ENCODE measurements around the gene NEUROD2. TPM values are rescaled to one million over a fixed set of nuclear protein-coding genes. Genes with fewer than 3 reads are reported as not detected.

Gene NEUROD2
- total and polyA plus RNA-seq, 7 donors = 0.23 to 1.2 (median 0.33) TPM; not detected in 4

DNA sequence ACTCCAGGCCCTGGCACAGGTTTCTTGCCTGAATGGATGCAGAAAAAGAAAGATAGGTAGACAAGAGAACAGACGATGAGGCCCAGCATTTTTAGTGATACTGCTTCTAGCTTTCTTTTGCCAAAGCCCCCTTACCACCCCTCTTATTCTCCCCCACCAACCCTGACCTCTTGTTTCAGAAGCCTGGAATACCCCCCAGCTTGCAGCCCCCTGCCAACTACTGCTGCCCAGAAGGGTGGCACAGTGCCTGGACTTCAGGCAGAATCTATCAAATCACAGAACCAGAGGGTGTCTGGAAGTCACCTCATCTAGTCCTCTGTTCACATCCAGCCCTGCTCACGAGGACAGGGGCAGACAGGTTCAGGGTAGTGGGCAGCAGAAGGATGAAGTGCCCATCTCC lies 35.6 kb downstream of the NEUROD2 start:
- TF ChIP-seq POLR2A (IDR thresholded peaks at IDR 0.05) = no peak
- Histone ChIP-seq H3K9me3 (no peaks in the 10 kb centered on the region), H3K4me3 (no peak overlapping the region), H3K27me3 (no peaks in the 10 kb centered on the region), H3K36me3 (peaks cover 0 to 15% (median 0%) of the 10 kb centered on the region in 4 donors), H3K4me1 (peaks cover 0 to 15% (median 12%) of the 10 kb centered on the region in 4 donors), H3K27ac (no peak overlapping the region)
- intact Hi-C loops (cut with DNase I) = no loop called here
- DNase-seq = no peak
- WGBS, 2 donors = 89 to 93% methylated on average over 2 of the region's 2 CpGs

DNA sequence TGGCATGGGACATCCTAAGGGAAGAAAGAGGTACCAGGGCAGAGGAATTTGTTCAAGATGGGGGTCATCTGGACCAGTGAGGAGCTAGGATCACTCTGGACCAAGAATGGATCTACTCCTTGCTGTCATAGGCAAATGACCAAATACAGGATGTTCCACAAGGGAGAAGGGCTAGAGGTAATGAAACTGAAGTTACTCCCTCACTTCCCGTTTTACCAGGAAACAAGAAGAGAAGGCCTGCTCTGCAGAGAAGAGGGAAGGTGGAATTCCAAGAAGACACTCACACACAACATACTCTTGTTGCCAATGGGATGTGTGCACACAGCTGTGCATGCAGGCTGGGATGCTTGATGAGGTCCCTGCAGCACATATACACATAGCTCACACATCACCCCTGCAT lies 38.6 kb downstream of the NEUROD2 start:
- TF ChIP-seq, protein P1, sequence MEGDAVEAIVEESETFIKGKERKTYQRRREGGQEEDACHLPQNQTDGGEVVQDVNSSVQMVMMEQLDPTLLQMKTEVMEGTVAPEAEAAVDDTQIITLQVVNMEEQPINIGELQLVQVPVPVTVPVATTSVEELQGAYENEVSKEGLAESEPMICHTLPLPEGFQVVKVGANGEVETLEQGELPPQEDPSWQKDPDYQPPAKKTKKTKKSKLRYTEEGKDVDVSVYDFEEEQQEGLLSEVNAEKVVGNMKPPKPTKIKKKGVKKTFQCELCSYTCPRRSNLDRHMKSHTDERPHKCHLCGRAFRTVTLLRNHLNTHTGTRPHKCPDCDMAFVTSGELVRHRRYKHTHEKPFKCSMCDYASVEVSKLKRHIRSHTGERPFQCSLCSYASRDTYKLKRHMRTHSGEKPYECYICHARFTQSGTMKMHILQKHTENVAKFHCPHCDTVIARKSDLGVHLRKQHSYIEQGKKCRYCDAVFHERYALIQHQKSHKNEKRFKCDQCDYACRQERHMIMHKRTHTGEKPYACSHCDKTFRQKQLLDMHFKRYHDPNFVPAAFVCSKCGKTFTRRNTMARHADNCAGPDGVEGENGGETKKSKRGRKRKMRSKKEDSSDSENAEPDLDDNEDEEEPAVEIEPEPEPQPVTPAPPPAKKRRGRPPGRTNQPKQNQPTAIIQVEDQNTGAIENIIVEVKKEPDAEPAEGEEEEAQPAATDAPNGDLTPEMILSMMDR (IDR thresholded peaks at IDR 0.05) = no peak
- TF ChIP-seq POLR2AphosphoS5 (IDR thresholded peaks at IDR 0.05) (no peak), EP300 (IDR thresholded peaks at IDR 0.05) (no peak), POLR2A (IDR thresholded peaks at IDR 0.05) (no peak)
- no peak overlapping the region for H3K4me3 ChIP-seq
- peaks cover 0 to 36% (median 6%) of the 10 kb centered on the region in 4 donors for H3K36me3 ChIP-seq
- no peaks in the 10 kb centered on the region for H3K9me3 ChIP-seq
- H3K27me3 ChIP-seq = no peaks in the 10 kb centered on the region
- WGBS, 2 donors = 63 to 71% methylated on average over 1 of the region's 1 CpG
- peaks cover 0 to 13% (median 9%) of the 10 kb centered on the region in 4 donors for H3K4me1 ChIP-seq
- intact Hi-C loops (cut with DNase I) = no loop called here
- H3K27ac ChIP-seq = no peak overlapping the region
- DNase-seq = no peak

DNA sequence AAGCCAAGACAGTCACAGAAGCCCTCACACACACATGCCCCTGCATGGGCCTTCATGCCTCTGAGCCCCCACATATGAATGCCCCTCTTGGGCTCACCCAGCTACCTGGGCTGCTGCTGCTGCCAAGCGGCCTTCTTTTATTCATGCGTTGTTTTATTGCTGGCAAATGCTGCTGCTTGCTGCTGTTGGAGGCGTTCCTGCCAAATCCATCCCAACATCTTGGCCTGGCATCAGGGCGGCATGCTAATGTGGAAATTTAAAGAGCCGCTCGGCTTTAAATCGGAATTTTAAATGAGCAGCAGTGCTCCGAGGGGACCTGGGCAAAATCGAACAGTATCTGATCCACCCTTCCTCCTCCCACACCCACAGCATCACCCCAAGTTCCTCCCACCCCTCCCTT lies 39.0 kb downstream of the NEUROD2 start:
- TF ChIP-seq EP300 (IDR thresholded peaks at IDR 0.05) (no peak), POLR2A (IDR thresholded peaks at IDR 0.05) (no peak), POLR2AphosphoS5 (IDR thresholded peaks at IDR 0.05) (no peak)
- TF ChIP-seq, protein P1 (IDR thresholded peaks at IDR 0.05) = no peak
- no peaks in the 10 kb centered on the region for H3K9me3 ChIP-seq
- no peaks in the 10 kb centered on the region for H3K27me3 ChIP-seq
- 87 to 90% methylated on average over 9 of the region's 9 CpGs for WGBS, 2 donors
- intact Hi-C loops (cut with DNase I) = no loop called here
- peaks cover 0 to 36% (median 6%) of the 10 kb centered on the region in 4 donors for H3K36me3 ChIP-seq
- no peak for DNase-seq
- H3K4me1 ChIP-seq = peaks cover 0 to 12% (median 7%) of the 10 kb centered on the region in 4 donors
- no peak overlapping the region for H3K4me3 ChIP-seq
- H3K27ac ChIP-seq = no peak overlapping the region

DNA sequence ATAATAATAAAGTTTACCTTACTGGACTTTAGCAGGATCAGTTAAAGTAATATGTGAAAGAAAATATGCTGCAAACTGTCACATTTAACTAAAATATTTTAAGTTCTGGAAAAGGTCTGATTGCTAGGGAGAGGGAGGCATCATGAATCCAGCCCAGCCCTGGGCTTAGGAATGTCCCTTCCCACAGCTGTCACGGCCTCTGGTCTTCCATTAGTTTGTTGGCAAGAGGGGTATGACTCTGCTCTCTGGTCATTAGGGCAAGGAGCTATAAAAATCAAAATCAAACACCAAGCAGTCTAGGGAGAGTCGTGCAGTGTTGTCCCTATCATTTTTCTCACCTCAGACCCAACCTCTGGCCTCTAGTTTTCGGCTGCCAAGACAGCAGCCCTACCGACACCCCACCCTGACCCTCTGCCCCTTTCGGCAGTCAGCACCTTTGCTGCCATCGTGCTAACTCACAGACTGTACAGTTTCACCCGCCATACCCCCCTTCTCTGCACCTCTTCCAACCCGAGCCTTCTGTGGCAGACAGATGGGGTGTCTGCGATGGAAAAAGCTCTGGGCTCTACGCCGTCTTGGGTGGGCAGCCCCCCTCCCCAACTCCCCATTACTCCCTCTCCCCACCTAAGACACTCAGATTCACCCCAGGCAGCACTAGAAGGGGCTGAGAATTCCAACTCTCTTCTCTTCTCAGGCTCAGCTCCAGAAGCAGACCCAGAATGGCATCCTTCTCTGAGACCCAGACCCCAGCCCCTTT lies 41.4 kb downstream of the NEUROD2 start:
- peaks cover 0 to 36% (median 6%) of the 10 kb centered on the region in 4 donors for H3K36me3 ChIP-seq
- 88 to 91% methylated on average over 11 of the region's 11 CpGs for WGBS, 2 donors
- H3K27ac ChIP-seq = no peak overlapping the region
- no peak for TF ChIP-seq POLR2AphosphoS5 (IDR thresholded peaks at IDR 0.05)
- TF ChIP-seq, protein P1 (IDR thresholded peaks at IDR 0.05) = no peak
- TF ChIP-seq POLR2A (IDR thresholded peaks at IDR 0.05) = no peak
- TF ChIP-seq EP300 (IDR thresholded peaks at IDR 0.05) = no peak
- no peaks in the 10 kb centered on the region for H3K9me3 ChIP-seq
- intact Hi-C loops (cut with DNase I) = no loop called here
- no peaks in the 10 kb centered on the region for H3K4me1 ChIP-seq
- no peak for DNase-seq
- no peak overlapping the region for H3K4me3 ChIP-seq
- H3K27me3 ChIP-seq = no peaks in the 10 kb centered on the region

GRCh38 chr17:39564211-39564848 lies 43.4 kb downstream of the NEUROD2 start:
- no peaks in the 10 kb centered on the region for H3K27me3 ChIP-seq
- no peaks in the 10 kb centered on the region for H3K4me1 ChIP-seq
- TF ChIP-seq POLR2A (IDR thresholded peaks at IDR 0.05) (no peak), EP300 (IDR thresholded peaks at IDR 0.05) (no peak), POLR2AphosphoS5 (IDR thresholded peaks at IDR 0.05) (no peak)
- TF ChIP-seq, protein P1 (IDR thresholded peaks at IDR 0.05) = no peak
- no peak overlapping the region for H3K4me3 ChIP-seq
- intact Hi-C loops (cut with DNase I) = no loop called here
- WGBS, 2 donors = 80 to 88% methylated on average over 4 of the region's 4 CpGs
- DNase-seq = no peak
- peaks cover 0 to 35% (median 6%) of the 10 kb centered on the region in 4 donors for H3K36me3 ChIP-seq
- no peak overlapping the region for H3K27ac ChIP-seq
- H3K9me3 ChIP-seq = no peaks in the 10 kb centered on the region
